H1 (cell line): ENCODE results near the gene RGS17. TPM values are rescaled to one million over a fixed set of nuclear protein-coding genes. Genes with fewer than 3 reads are reported as not detected.
A peak's percentile ranks its signal among the peaks of the same experiment; 100 is the strongest.

Experiments used
- CTCF ChIA-PET: fragments of 300-600 bp; sonication (Branson Sonifier 250); formaldehyde crosslinking; loops from one replicate; lab custom pipeline; 2021; ENCODE audit not compliant: partially characterized antibody; lab: Charles Lee
- POLR2A ChIA-PET: fragments of 300-600 bp; sonication (Branson Sonifier 250); formaldehyde crosslinking; loops from one replicate; lab custom pipeline; 2021; ENCODE audit warnings: inconsistent platforms; ENCODE audit not compliant: partially characterized antibody; lab: Charles Lee
- DNase-seq, 2 experiments: peaks; one replicate each; pipeline versions ENCODE4 v3.0.0 to v3.0.0-alpha.2; 2010 to 2022; ENCODE audit warnings: low spot score in 2 of 2, low read depth in 1 of 2, mixed read lengths in 1 of 2
- FAIRE-seq: peaks from 2 replicates; lab custom pipeline; 2011; peaks lifted over from hg19 to GRCh38; lab: Jason Lieb, UNC
- H2AFZ ChIP-seq: 2 replicates; pipeline ENCODE4 v1.8.1; 2012; ENCODE audit warnings: low read length, inconsistent platforms
- H2AK5ac ChIP-seq: 2 replicates; pipeline ENCODE4 v1.6.1; 2013; ENCODE audit warnings: low read depth, low read length
- H2BK120ac ChIP-seq: replicated peaks from 2 replicates; pipeline ENCODE3; 2013; ENCODE audit warnings: low read depth, low read length, inconsistent platforms
- H2BK12ac ChIP-seq: 2 replicates; pipeline ENCODE4 v1.6.1; 2013; ENCODE audit warnings: low read depth, low read length
- H2BK15ac ChIP-seq: 2 replicates; pipeline ENCODE4 v1.6.1; 2013; ENCODE audit warnings: low read length
- H2BK20ac ChIP-seq: 2 replicates; pipeline ENCODE4 v1.6.1; 2013; ENCODE audit warnings: low read length
- H2BK5ac ChIP-seq: 2 replicates; pipeline ENCODE4 v1.6.1; 2013; ENCODE audit warnings: low read depth, low read length
- H3K14ac ChIP-seq: 2 replicates; pipeline ENCODE4 v1.6.1; 2013; ENCODE audit warnings: inconsistent platforms; ENCODE audit not compliant: insufficient read length
- H3K18ac ChIP-seq: 2 replicates; pipeline ENCODE4 v1.6.1; 2013; ENCODE audit warnings: low read length; ENCODE audit errors: extremely low read depth
- H3K23ac ChIP-seq: 2 replicates; pipeline ENCODE4 v1.6.1; 2013; ENCODE audit warnings: inconsistent platforms; ENCODE audit not compliant: insufficient read length
- H3K23me2 ChIP-seq: 2 replicates; pipeline ENCODE4 v1.6.1; 2013; ENCODE audit warnings: low read depth, low read length
- H3K27ac ChIP-seq: 2 replicates; pipeline ENCODE4 v1.6.1; 2011; ENCODE audit warnings: low read depth, low read length, inconsistent platforms
- H3K27me3 ChIP-seq, 4 experiments: replicated peaks in 1 of 4; 1 replicate in 1 of 4; 2 replicates in 3 of 4; pipeline versions ENCODE4 v1.6.1 to v1.8.1; 2011 to 2013; ENCODE audit warnings: low read length in 3 of 4, mild to moderate bottlenecking in 3 of 4, inconsistent platforms in 2 of 4, mixed read lengths in 2 of 4, moderate library complexity in 1 of 4; ENCODE audit not compliant: control insufficient read depth in 3 of 4, insufficient read depth in 3 of 4; ENCODE audit errors: extremely low read depth in 1 of 4
- H3K36me3 ChIP-seq, 4 experiments: 2 replicates each; pipeline versions ENCODE4 v1.6.1 to v1.8.1; 2011 to 2013; ENCODE audit warnings: mild to moderate bottlenecking in 4 of 4, low read length in 3 of 4, moderate library complexity in 2 of 4, control low read depth in 1 of 4, inconsistent platforms in 1 of 4; ENCODE audit not compliant: insufficient read depth in 4 of 4, control insufficient read depth in 2 of 4
- H3K4ac ChIP-seq: replicated peaks from 2 replicates; pipeline ENCODE3; 2013; ENCODE audit warnings: low read length, low read depth, mixed read lengths, inconsistent platforms; ENCODE audit not compliant: insufficient read length
- H3K4me1 ChIP-seq, 4 experiments: replicated peaks in 1 of 4; 1 replicate in 1 of 4; 2 replicates in 3 of 4; pipeline versions ENCODE4 v1.6.1 to v1.8.1; 2011 to 2013; ENCODE audit warnings: low read length in 3 of 4, inconsistent platforms in 2 of 4, mixed read lengths in 1 of 4; ENCODE audit not compliant: insufficient read depth in 4 of 4, control insufficient read depth in 3 of 4
- H3K4me2 ChIP-seq, 2 experiments: 2 replicates each; pipeline versions ENCODE4 v1.6.1 to v1.8.1; 2011 to 2013; ENCODE audit warnings: low read depth in 2 of 2, low read length in 2 of 2, control low read depth in 1 of 2, inconsistent platforms in 1 of 2, mild to moderate bottlenecking in 1 of 2; ENCODE audit not compliant: insufficient read depth in 1 of 2
- H3K4me3 ChIP-seq, 4 experiments: fragments of 200-600, 300-600 bp in 1 of 4; sonication (generic), shearing (Covaris generic), sonication (Bioruptor Twin) in 1 of 4; 2 replicates each; pipeline versions ENCODE4 v1.5.1 to v1.8.1; 2011 to 2016; ENCODE audit warnings: low read length in 4 of 4, low read depth in 3 of 4, control low read depth in 2 of 4, inconsistent platforms in 2 of 4, mild to moderate bottlenecking in 2 of 4, mixed read lengths in 1 of 4, moderate library complexity in 1 of 4; ENCODE audit not compliant: insufficient read depth in 2 of 4; ENCODE audit errors: extremely low read depth in 1 of 4
- H3K56ac ChIP-seq: replicated peaks from 2 replicates; pipeline ENCODE3; 2013; ENCODE audit warnings: low read depth, mild to moderate bottlenecking, mixed read lengths, low read length, inconsistent platforms; ENCODE audit not compliant: insufficient read length
- H3K79me1 ChIP-seq: 2 replicates; pipeline ENCODE4 v1.6.1; 2013; ENCODE audit warnings: low read depth, low read length, control low read depth
- H3K79me2 ChIP-seq, 2 experiments: 2 replicates each; pipeline versions ENCODE4 v1.6.1 to v1.8.1; 2012 to 2013; ENCODE audit warnings: low read length in 2 of 2, mild to moderate bottlenecking in 2 of 2, inconsistent platforms in 1 of 2; ENCODE audit not compliant: insufficient read depth in 2 of 2, control insufficient read depth in 1 of 2
- H3K9ac ChIP-seq, 4 experiments: replicated peaks in 1 of 4; 1 replicate in 1 of 4; 2 replicates in 3 of 4; pipeline versions ENCODE4 v1.6.1 to v1.8.1; 2011 to 2013; ENCODE audit warnings: low read depth in 3 of 4, low read length in 3 of 4, control low read depth in 2 of 4, mild to moderate bottlenecking in 2 of 4, moderate library complexity in 2 of 4, inconsistent platforms in 1 of 4; ENCODE audit errors: extremely low read depth in 1 of 4
- H3K9me3 ChIP-seq, 2 experiments: 2 replicates each; pipeline versions ENCODE4 v1.6.1 to v1.8.1; 2012 to 2013; ENCODE audit warnings: mild to moderate bottlenecking in 2 of 2, moderate library complexity in 2 of 2, control low read depth in 1 of 2, inconsistent platforms in 1 of 2, low read depth in 1 of 2, low read length in 1 of 2, mixed read lengths in 1 of 2; ENCODE audit not compliant: insufficient read depth in 2 of 2
- H4K20me1 ChIP-seq, 2 experiments: replicated peaks in 1 of 2; 2 replicates each; pipeline versions ENCODE3 to v1.8.1; 2011 to 2013; ENCODE audit warnings: inconsistent platforms in 2 of 2, low read length in 2 of 2, mild to moderate bottlenecking in 1 of 2; ENCODE audit not compliant: insufficient read depth in 2 of 2, control insufficient read depth in 1 of 2
- H4K5ac ChIP-seq: 2 replicates; pipeline ENCODE4 v1.6.1; 2013; ENCODE audit warnings: low read length, low read depth, mixed read lengths, inconsistent platforms; ENCODE audit not compliant: insufficient read length
- H4K8ac ChIP-seq: 2 replicates; pipeline ENCODE4 v1.8.0; 2013; ENCODE audit warnings: mild to moderate bottlenecking, moderate library complexity, low read length, inconsistent platforms; ENCODE audit not compliant: insufficient read depth; ENCODE audit errors: extremely low read depth
- H4K91ac ChIP-seq: replicated peaks from 2 replicates; pipeline ENCODE3; 2013; ENCODE audit warnings: low read length, mixed read lengths, inconsistent platforms; ENCODE audit not compliant: insufficient read length
- BCL11A ChIP-seq, 2 experiments: IDR thresholded peaks; one replicate each; pipeline ENCODE4 v1.6.1; 2011; ENCODE audit warnings: low read depth in 2 of 2, low read length in 2 of 2, mild to moderate bottlenecking in 2 of 2
- E2F6 ChIP-seq: IDR thresholded peaks from 2 replicates; pipeline ENCODE4 v1.6.1; 2012; ENCODE audit warnings: inconsistent platforms
- PHF8 ChIP-seq: fragments of 200-600 bp; sonication (generic); conservative IDR thresholded peaks from 2 replicates; pipeline ENCODE4 v1.7.1; 2012; ENCODE audit warnings: low read depth, mild to moderate bottlenecking, inconsistent platforms, low read length, moderate library complexity
- WGBS, 2 experiments: shearing (Covaris generic) in 1 of 2; methylation state at CpG; one replicate each; pipeline versions ENCODE4 v1.1.6 to v1.1.7; 2013 to 2015; ENCODE audit warnings: low lambda C conversion rate in 2 of 2, mixed read lengths in 2 of 2, inconsistent platforms in 1 of 2, low coverage in 1 of 2, missing lambda C conversion rate in 1 of 2; ENCODE audit not compliant: insufficient replicate concordance in 2 of 2, insufficient coverage in 1 of 2, insufficient read length in 1 of 2; ENCODE audit errors: extremely low coverage in 1 of 2, missing lambda C conversion rate in 1 of 2; 5-methylcytosine and 5-hydroxymethylcytosine counted together
- polyA plus RNA-seq, 7 experiments: library from polyadenylated mRNA; depleted of rRNA in 3 of 7; stranded (reverse) in 5 of 7; unstranded in 2 of 7; fragments of >200 nt in 5 of 7; fragments of 200-250 nt in 2 of 7; gene quantifications; 1 replicate in 5 of 7; 2 replicates in 1 of 7; 4 replicates in 1 of 7; pipeline versions ENCODE4 v1.2.1 to v1.2.3, GENCODE V29; 2011 to 2013; ENCODE audit warnings: missing spikeins in 2 of 7, mixed read lengths in 2 of 7
- total RNA-seq: library from RNA; stranded (reverse); fragmentation: NEBNext Ultra II Directional; extraction: Animal tissue kit (Norgen Biotek cat#: 25700); gene quantifications from 2 replicates; pipeline ENCODE4 v1.2.1, GENCODE V29; 2021

Gene RGS17
- total and polyA plus RNA-seq, 2 of the 8 experiments (the other 6 are each of a cell fraction or from before 2014, with no cell fraction given): 2.0 to 12.2 TPM

- Histone ChIP-seq H3K79me1 (no peaks in the 10 kb centered on the region), H3K14ac (no peak overlapping the region), H4K91ac (no peak overlapping the region), H4K5ac (no peak overlapping the region), H3K9ac (no peak overlapping the region), H3K18ac (no peak overlapping the region), H2AK5ac (no peak overlapping the region), H3K56ac (no peak overlapping the region), H3K4ac (no peak overlapping the region), H2BK20ac (no peak overlapping the region), H3K9me3 (no peaks in the 10 kb centered on the region; a peak in 1 of 4 replicates), H3K4me2 (no peak overlapping the region), H3K79me2 (no peaks in the 10 kb centered on the region), H3K4me3 (no peak overlapping the region), H4K8ac (no peak overlapping the region), H2BK12ac (no peak overlapping the region), H3K27ac (no peak overlapping the region), H3K36me3 (no peaks in the 10 kb centered on the region), H4K20me1 (no peaks in the 10 kb centered on the region), H2BK15ac (no peak overlapping the region), H2BK5ac (no peak overlapping the region), H3K4me1 (no peaks in the 10 kb centered on the region), H2BK120ac (no peak overlapping the region), H3K23me2 (no peaks in the 10 kb centered on the region), H3K23ac (no peak overlapping the region), H2AFZ (peak overlapping the region; percentile 53; the same call in 1 of the 2 replicates), H3K27me3 (no peaks in the 10 kb centered on the region)
- no peak for DNase-seq
- ChIA-PET CTCF (interaction anchor here (1.1 to 1.7 kb wide), 4 partner anchors 8 to 211 kb away, joined by 3 to 9 read pairs (median 4); no protein-coding TSS in a partner anchor), POLR2A (no interaction called here)
- WGBS, 2 experiments: 97% methylated on average over 23 of the region's 24 CpGs; no CpG with 5 or more reads in 1 of the 2 experiments
- FAIRE-seq: no peak
- TF ChIP-seq E2F6 (no peak), PHF8 (no peak), BCL11A (IDR thresholded peaks at IDR 0.05; ENCODE audit: low read depth in 2 of 2, low read length in 2 of 2) (no peak)
Observed at GRCh38 chr6:152959333-152959732, 171.7 kb downstream of the RGS17 start.
